Mesendoderm (in vitro differentiated cells): ENCODE data around the gene COASY.

Experiments used
- DNase-seq: peaks from one replicate; pipeline ENCODE4 v3.0.0; 2013
- H2AK5ac ChIP-seq: 2 replicates; pipeline ENCODE4 v1.6.1; 2013; ENCODE audit warnings: low read length, inconsistent platforms
- H2BK120ac ChIP-seq: 2 replicates; pipeline ENCODE4 v1.6.1; 2013; ENCODE audit warnings: low read depth, mild to moderate bottlenecking, low read length, moderate library complexity, mixed read lengths
- H2BK15ac ChIP-seq: replicated peaks from 2 replicates; pipeline ENCODE4 v1.6.1; 2013; ENCODE audit warnings: low read depth, mild to moderate bottlenecking, moderate library complexity
- H2BK5ac ChIP-seq: 2 replicates; pipeline ENCODE4 v1.6.1; 2013; ENCODE audit warnings: low read length, inconsistent platforms
- H3K18ac ChIP-seq: 2 replicates; pipeline ENCODE4 v1.6.1; 2013; ENCODE audit warnings: mild to moderate bottlenecking, low read length, mixed read lengths
- H3K23ac ChIP-seq: one replicate; pipeline ENCODE4 v1.6.1; 2013; ENCODE audit warnings: low read length
- H3K27ac ChIP-seq: 2 replicates; pipeline ENCODE4 v1.5.1; 2013; ENCODE audit warnings: low read depth, mild to moderate bottlenecking, inconsistent platforms, low read length, moderate library complexity
- H3K27me3 ChIP-seq: 2 replicates; pipeline ENCODE4 v1.6.1; 2013; ENCODE audit warnings: low read length, control low read depth, mild to moderate bottlenecking, inconsistent platforms; ENCODE audit not compliant: insufficient read depth, poor library complexity
- H3K36me3 ChIP-seq: 2 replicates; pipeline ENCODE4 v1.6.1; 2013; ENCODE audit warnings: low read length, inconsistent platforms; ENCODE audit not compliant: control insufficient read depth, insufficient read depth
- H3K4ac ChIP-seq: one replicate; pipeline ENCODE4 v1.6.1; 2013; ENCODE audit warnings: low read depth, mild to moderate bottlenecking, low read length, moderate library complexity
- H3K4me1 ChIP-seq: 2 replicates; pipeline ENCODE4 v1.6.1; 2013; ENCODE audit warnings: low read depth, low read length, inconsistent platforms; ENCODE audit not compliant: control insufficient read depth
- H3K4me2 ChIP-seq: 2 replicates; pipeline ENCODE4 v1.6.1; 2013; ENCODE audit warnings: low read length
- H3K4me3 ChIP-seq: 2 replicates; pipeline ENCODE4 v1.5.1; 2013; ENCODE audit warnings: mild to moderate bottlenecking, low read length
- H3K56ac ChIP-seq: one replicate; pipeline ENCODE4 v1.6.1; 2013; ENCODE audit warnings: low read length
- H3K79me1 ChIP-seq: 2 replicates; pipeline ENCODE4 v1.6.1; 2013; ENCODE audit warnings: low read length, inconsistent platforms
- H3K79me2 ChIP-seq: 2 replicates; pipeline ENCODE4 v1.6.1; 2013; ENCODE audit warnings: mild to moderate bottlenecking, low read length; ENCODE audit not compliant: control insufficient read depth, insufficient read depth
- H3K9ac ChIP-seq: 2 replicates; pipeline ENCODE4 v1.6.1; 2013; ENCODE audit warnings: low read length, inconsistent platforms
- H4K5ac ChIP-seq: one replicate; pipeline ENCODE4 v1.6.1; 2013; ENCODE audit warnings: low read length
- H4K8ac ChIP-seq: one replicate; pipeline ENCODE4 v1.6.1; 2013; ENCODE audit warnings: low read depth, mild to moderate bottlenecking, control low read depth, low read length, moderate library complexity
- WGBS: extraction: QIAGEN DNeasy Blood & Tissue Kit; methylation state at CpG from one replicate; pipeline ENCODE4 v1.1.7; 2013; ENCODE audit warnings: low lambda C conversion rate, missing lambda C conversion rate; ENCODE audit not compliant: insufficient coverage; ENCODE audit errors: extremely low coverage; 5-methylcytosine and 5-hydroxymethylcytosine counted together

Gene COASY

GRCh38 chr17:42578282-42578869, 16.4 kb downstream of the COASY start:
- Histone ChIP-seq H3K4me2 (peak overlapping the region; percentile 23), H3K27ac (no peak overlapping the region), H3K18ac (peak overlapping the region; percentile 2), H3K4me3 (peak overlapping the region; percentile 95), H2BK15ac (no peak overlapping the region), H3K4me1 (no peaks in the 10 kb centered on the region), H3K27me3 (no peaks in the 10 kb centered on the region), H3K79me2 (peaks cover 14% of the 10 kb centered on the region), H2BK5ac (no peak overlapping the region), H2AK5ac (no peak overlapping the region), H3K4ac (peak overlapping the region; percentile 79), H3K56ac (peak overlapping the region; percentile 98), H2BK120ac (no peak overlapping the region), H3K23ac (no peak overlapping the region), H3K36me3 (peaks cover 8% of the 10 kb centered on the region), H3K9ac (peak overlapping the region; percentile 93), H3K79me1 (peaks cover 6% of the 10 kb centered on the region), H4K8ac (no peak overlapping the region), H4K5ac (no peak overlapping the region)
- peak; percentile 95 for DNase-seq
- no CpG with 5 or more reads among the region's 20 CpGs for WGBS

- H4K5ac ChIP-seq = no peak overlapping the region
- H3K4me3 ChIP-seq = no peak overlapping the region
- H2BK120ac ChIP-seq = no peak overlapping the region
- no peak overlapping the region for H3K56ac ChIP-seq
- H3K79me1 ChIP-seq = peaks cover 4% of the 10 kb centered on the region
- DNase-seq = no peak
- WGBS = no CpG with 5 or more reads among the region's 2 CpGs
- no peak overlapping the region for H2BK15ac ChIP-seq
- H2BK5ac ChIP-seq = no peak overlapping the region
- H3K18ac ChIP-seq = no peak overlapping the region
- peaks cover 2% of the 10 kb centered on the region for H3K36me3 ChIP-seq
- H3K4ac ChIP-seq = no peak overlapping the region
- no peak overlapping the region for H3K4me2 ChIP-seq
- H4K8ac ChIP-seq = no peak overlapping the region
- H3K23ac ChIP-seq = no peak overlapping the region
- no peak overlapping the region for H3K9ac ChIP-seq
- H3K27me3 ChIP-seq = no peaks in the 10 kb centered on the region
- H2AK5ac ChIP-seq = no peak overlapping the region
- H3K4me1 ChIP-seq = no peaks in the 10 kb centered on the region
- H3K79me2 ChIP-seq = peaks cover 14% of the 10 kb centered on the region
- H3K27ac ChIP-seq = no peak overlapping the region
Observed at GRCh38 chr17:42579794-42580551, 18.0 kb downstream of the COASY start.

GRCh38 chr17:42581744-42582270, 19.9 kb downstream of the COASY start:
- Histone ChIP-seq H3K4me3 (no peak overlapping the region), H3K23ac (no peak overlapping the region), H2BK5ac (no peak overlapping the region), H3K4me1 (no peaks in the 10 kb centered on the region), H2AK5ac (no peak overlapping the region), H3K4ac (no peak overlapping the region), H4K5ac (no peak overlapping the region), H3K18ac (no peak overlapping the region), H2BK120ac (no peak overlapping the region), H3K79me2 (peaks cover 6% of the 10 kb centered on the region), H3K36me3 (peaks cover 6% of the 10 kb centered on the region), H3K9ac (no peak overlapping the region), H3K27me3 (no peaks in the 10 kb centered on the region), H3K79me1 (peaks cover 4% of the 10 kb centered on the region), H2BK15ac (no peak overlapping the region), H4K8ac (no peak overlapping the region), H3K56ac (no peak overlapping the region), H3K27ac (no peak overlapping the region), H3K4me2 (no peak overlapping the region)
- DNase-seq = no peak
- no CpG with 5 or more reads among the region's 10 CpGs for WGBS

GRCh38 chr17:42584880-42585279, 22.9 kb downstream of the COASY start:
- Histone ChIP-seq H3K79me2 (no peaks in the 10 kb centered on the region), H2BK15ac (no peak overlapping the region), H3K23ac (no peak overlapping the region), H3K56ac (no peak overlapping the region), H4K5ac (no peak overlapping the region), H3K4me2 (no peak overlapping the region), H3K4me1 (no peaks in the 10 kb centered on the region), H3K4me3 (no peak overlapping the region), H2BK5ac (no peak overlapping the region), H2BK120ac (no peak overlapping the region), H4K8ac (no peak overlapping the region), H3K79me1 (no peaks in the 10 kb centered on the region), H3K27me3 (no peaks in the 10 kb centered on the region), H3K18ac (no peak overlapping the region), H3K36me3 (peaks cover 6% of the 10 kb centered on the region), H3K27ac (no peak overlapping the region), H3K9ac (no peak overlapping the region), H2AK5ac (no peak overlapping the region), H3K4ac (no peak overlapping the region)
- no peak for DNase-seq
- WGBS = no CpG with 5 or more reads among the region's 9 CpGs

GRCh38 chr17:42585353-42585752, 23.4 kb downstream of the COASY start:
- Histone ChIP-seq H2BK15ac (no peak overlapping the region), H2AK5ac (no peak overlapping the region), H3K4me1 (no peaks in the 10 kb centered on the region), H2BK120ac (no peak overlapping the region), H4K8ac (no peak overlapping the region), H3K56ac (no peak overlapping the region), H3K4me3 (no peak overlapping the region), H3K27me3 (no peaks in the 10 kb centered on the region), H2BK5ac (no peak overlapping the region), H3K4me2 (no peak overlapping the region), H4K5ac (no peak overlapping the region), H3K79me2 (no peaks in the 10 kb centered on the region), H3K27ac (no peak overlapping the region), H3K4ac (no peak overlapping the region), H3K36me3 (peaks cover 6% of the 10 kb centered on the region), H3K79me1 (no peaks in the 10 kb centered on the region), H3K9ac (no peak overlapping the region), H3K23ac (no peak overlapping the region), H3K18ac (no peak overlapping the region)
- DNase-seq = no peak
- no CpG with 5 or more reads among the region's 1 CpG for WGBS
